ENCODE data around the gene DNAJC21. TPM values are rescaled to one million over a fixed set of nuclear protein-coding genes. Genes with fewer than 3 reads are reported as not detected.
A peak's percentile ranks its signal among the peaks of the same experiment; 100 is the strongest.

The DNAJC21 gene
- 38.6 and 43.1 TPM in 2 replicates for total RNA-seq (2014; rRNA removed; shearing (Covaris generic))
- polyA plus RNA-seq (2015; cell fraction: cytosol; rRNA removed): 30.8 and 43.8 TPM in 2 replicates
- polyA plus RNA-seq (2015; cell fraction: nucleus; rRNA removed): 15.7 and 23.6 TPM in 2 replicates

DNA sequence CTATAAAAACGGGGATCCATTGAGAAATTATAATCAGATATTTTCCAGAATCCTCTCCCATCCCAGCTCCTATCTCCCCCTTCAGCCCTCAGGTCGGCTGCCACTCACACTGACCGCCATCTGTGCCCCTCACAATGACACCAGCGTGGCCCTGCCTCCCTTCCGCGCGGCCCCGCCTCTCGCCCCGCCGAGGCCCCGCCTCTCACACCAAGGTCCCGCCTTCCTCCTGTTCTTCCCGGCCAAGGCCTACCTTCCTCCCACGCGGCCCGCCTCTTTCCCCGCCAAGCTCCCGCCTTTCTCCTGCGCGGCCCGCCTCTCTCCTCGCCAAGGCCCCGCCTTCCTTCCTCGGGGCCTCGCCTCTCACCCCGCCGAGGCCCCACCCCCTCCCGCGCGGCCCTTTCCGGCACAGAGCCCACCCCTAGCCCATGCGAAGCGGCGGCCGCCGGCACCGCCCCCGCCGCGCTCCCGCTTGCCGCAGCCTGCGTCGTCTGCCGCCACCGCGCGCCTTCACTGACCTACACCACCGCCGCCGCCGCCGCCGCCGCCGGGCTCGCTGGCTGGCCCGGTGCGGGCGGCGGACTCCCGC is at the start of gene DNAJC21:
DNAJC21 (plus strand) TSS at position 426 of the 586 bp plus-strand sequence. CDS start 261 bp downstream, outside the sequence.
- in situ Hi-C loops (cut with HindIII; ENCODE audit: low pct_unique_long_range_greater_than_20kb, low sequenced_read_pairs): no loop called here
- peak; percentile 99 for DNase-seq (ENCODE audit: low read depth, low spot score)

DNA sequence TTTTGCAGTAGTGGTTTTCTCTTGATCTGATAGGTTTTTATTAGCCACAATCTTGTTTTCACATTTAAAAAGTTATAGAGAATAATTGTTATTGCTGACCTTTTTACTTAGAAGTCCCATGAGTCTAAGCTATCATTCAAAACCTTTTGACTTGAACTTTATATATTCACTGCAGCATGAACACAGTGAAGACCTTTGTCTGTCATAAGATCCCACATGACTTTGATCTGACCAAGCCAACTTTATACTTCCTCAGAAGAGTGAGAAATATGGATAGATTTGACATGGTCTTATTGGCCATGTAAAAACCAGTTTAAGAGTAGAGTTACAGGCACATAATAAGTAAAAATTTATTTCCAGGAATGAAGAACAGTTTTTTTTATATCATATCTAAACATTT is 48.1 kb upstream of the DNAJC21 start:
- in situ Hi-C loops (cut with HindIII; ENCODE audit: low pct_unique_long_range_greater_than_20kb, low sequenced_read_pairs): no loop called here
- DNase-seq (ENCODE audit: low read depth, low spot score): peak; percentile 100

DNA sequence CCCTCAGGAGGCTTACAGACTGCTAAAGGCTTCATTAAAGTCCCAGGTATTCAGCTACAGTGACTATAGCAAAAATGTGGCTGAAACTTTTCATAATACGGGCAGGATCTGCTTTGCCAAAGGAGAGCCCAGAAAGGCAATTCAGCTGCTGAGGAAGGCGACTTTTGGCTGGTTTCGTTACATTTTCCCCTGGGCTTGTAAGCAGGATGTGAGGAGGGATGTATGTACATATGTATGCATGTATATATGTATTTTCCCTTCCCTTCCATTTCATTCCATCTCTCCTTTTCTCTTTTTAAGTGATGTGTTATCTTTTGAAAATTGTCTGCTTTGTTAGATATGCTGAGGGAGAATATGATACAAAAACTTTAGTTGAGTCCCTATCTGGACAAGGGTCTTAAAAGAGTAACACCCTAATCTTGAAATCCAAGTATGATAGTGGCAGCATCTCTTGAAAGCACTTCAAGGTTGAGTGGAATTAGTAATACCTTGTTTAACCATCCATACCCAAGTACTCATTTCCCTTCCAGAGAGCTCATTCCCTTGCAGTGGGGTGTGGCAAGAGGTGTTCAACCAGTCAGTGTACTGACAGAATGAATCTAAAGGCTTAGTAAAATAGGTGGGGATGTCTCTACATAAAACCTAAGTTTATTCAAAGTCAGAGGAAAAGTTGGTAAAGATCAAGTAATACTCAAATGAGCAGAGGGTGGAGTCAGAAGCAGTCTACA is 42.8 kb upstream of the DNAJC21 start:
- in situ Hi-C loops (cut with HindIII; ENCODE audit: low pct_unique_long_range_greater_than_20kb, low sequenced_read_pairs): no loop called here
- no peak for DNase-seq (ENCODE audit: low read depth, low spot score)

DNA sequence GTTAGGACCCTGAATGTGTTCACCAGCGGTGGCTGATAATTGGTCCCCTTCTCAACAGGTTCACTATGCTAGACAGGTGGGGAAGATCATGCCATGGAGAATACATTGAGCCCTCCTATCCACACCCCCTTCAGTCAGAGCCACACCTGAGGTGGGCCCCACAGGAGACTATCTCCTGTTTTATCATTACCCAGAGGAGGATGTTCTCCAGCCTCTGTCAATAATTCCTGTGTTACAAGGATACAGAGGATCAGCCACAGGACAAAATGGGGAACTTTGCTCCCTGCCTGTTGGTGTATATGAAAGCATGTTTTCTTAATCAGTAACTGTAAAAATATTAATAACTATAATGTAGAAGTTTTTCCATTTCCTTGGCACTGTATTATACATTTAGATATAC is 40.0 kb upstream of the DNAJC21 start:
- DNase-seq (ENCODE audit: low read depth, low spot score): no peak
- in situ Hi-C loops (cut with HindIII; ENCODE audit: low pct_unique_long_range_greater_than_20kb, low sequenced_read_pairs): no loop called here

DNA sequence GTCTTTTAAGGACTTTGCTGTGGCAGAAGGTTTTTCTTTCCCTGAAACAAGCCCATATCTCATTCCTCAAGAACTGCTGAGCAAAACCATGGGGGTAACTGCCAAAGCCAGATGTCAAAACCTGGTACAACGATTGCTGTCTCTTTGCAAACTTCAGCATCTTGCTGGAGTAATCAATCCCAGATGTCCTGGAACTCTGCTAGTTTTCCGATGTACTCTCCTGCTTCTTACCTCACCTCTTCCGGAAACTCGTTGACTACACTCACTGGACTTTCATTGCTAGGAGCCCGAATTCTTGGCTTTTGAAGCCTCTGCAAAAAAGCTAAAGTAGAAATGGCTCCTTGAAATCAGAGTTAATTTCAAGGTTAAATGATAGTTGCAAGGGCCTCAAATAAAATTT is 37.4 kb upstream of the DNAJC21 start:
- in situ Hi-C loops (cut with HindIII; ENCODE audit: low pct_unique_long_range_greater_than_20kb, low sequenced_read_pairs): no loop called here
- no peak for DNase-seq (ENCODE audit: low read depth, low spot score)

DNA sequence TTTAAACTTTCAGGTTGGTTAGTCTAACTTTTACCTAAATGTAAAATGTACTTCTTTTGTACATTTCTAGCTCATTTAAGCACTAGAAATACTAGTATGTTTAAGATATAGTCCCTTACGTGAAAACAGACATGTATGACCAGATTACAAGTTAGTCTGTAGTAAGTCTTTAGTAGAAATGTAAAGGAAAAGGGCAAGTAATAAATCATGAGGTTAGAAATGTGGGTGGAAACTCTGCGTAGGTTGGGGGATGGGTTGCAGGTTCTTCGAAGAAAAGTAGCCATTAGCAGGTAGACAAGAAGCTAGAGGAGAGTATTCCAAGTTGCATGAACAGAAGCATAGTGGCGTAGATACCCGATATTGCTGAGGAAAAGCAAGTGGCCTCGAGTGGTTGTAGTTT is 36.9 kb upstream of the DNAJC21 start:
- in situ Hi-C loops (cut with HindIII; ENCODE audit: low pct_unique_long_range_greater_than_20kb, low sequenced_read_pairs): no loop called here

DNA sequence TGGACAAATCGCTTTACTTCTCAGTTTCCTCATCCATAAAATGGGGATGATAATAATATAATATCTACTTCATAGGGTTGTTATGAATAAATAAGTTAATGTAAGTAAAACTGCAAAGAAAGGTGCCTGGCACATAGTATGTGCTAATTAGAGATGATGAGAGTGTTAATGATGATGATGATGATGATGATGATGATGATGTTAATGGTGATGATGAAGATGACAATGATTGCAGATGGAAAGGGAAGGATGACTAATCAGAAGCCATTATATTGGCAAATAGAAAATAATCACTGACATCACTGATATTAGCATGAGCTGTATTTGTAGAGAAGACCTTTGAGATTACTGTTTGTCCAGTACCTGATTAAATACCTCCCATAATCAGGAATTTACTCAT is 34.6 kb upstream of the DNAJC21 start:
- no peak for DNase-seq (ENCODE audit: low read depth, low spot score)
- in situ Hi-C loops (cut with HindIII; ENCODE audit: low pct_unique_long_range_greater_than_20kb, low sequenced_read_pairs): no loop called here

More for the DNA sequence above, 36.9 kb upstream of the DNAJC21 start:
- no peak for DNase-seq (ENCODE audit: low read depth, low spot score)

DNA sequence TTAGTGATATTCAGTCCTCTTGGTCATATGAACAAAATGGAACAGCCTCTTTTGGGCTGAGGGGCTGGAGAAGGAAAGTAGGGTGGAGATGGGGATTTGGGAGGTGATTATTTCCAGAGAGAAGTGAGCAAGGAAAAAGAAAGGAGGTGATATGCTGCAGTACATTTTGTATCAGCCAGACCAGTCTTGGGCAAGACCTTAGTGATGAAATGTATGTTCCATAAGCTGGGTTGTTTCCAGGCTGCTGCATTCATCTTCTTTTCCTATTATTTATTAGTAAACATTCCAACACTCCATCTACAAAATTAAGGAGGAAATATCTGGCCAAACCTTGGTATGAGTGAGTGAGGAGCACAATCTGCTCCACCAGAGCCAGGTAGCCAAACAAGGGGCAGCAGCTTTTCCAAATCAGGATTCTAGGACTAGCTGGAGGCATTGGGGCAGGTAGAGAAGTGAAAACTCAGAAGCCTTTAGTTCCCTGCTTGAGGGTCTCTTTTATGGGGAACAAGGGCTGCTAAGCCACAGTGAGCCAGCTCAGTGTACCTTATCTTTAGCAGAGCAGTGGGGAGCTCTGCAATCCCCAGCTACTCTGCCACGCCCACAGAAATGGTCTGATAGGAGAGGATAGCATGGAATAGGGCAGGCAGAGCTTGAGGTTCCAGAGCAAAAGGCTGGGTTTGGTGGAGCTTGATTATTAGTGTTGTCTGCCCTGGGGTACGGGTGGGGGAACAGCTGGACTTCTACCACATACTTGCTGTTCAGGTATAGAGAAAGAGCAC is 33.5 kb upstream of the DNAJC21 start:
- in situ Hi-C loops (cut with HindIII; ENCODE audit: low pct_unique_long_range_greater_than_20kb, low sequenced_read_pairs): no loop called here
- DNase-seq (ENCODE audit: low read depth, low spot score): no peak

DNA sequence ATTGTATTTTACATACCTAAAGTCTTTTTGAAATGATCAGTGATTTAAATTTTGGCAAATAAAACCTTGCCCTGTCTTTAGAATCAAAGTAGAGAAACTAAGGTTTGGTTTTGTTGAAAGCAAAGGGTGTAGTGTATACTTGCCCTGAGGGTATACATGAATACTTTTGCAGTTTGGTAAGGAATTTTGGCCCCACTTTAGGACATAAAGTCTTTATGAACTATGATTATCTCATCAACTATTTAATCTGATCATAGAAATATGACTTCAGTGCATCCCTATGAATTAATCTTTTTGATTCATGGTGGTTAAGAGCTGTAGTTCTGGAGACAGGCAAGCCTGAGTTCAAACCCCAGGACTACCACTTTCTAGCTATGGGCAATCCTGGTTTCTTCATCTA is 31.7 kb upstream of the DNAJC21 start:
- peak; percentile 15 for DNase-seq (ENCODE audit: low read depth, low spot score)
- in situ Hi-C loops (cut with HindIII; ENCODE audit: low pct_unique_long_range_greater_than_20kb, low sequenced_read_pairs): no loop called here

DNA sequence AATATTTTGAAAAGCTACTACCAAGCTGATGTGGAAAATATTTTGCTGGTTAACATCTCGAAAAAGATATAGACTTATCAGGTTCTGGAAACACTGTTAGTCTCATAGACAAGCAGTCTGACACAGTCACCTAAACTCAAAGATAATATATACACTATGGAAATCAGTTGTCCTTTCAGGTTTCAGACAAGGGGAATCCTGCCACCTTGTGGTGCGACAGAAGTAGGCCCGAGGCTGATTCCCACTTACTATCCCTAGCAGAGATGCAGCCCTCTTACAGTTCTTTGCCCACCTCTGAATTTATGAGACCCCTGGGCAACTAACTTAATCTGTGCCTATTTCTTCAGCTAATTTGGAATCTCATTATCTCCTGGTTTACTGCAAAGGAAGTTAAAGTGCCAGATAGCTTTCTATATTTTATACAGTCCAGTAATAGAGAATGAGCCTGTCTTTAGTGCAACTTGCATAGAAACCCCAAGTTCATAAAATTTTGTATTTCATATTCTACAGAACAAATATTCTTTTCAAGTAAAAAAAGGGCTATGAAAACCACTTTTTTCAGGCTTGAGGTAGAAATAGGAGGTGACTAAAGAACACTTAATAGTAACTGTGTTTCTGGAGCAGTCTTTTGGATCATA is 31.0 kb upstream of the DNAJC21 start:
- in situ Hi-C loops (cut with HindIII; ENCODE audit: low pct_unique_long_range_greater_than_20kb, low sequenced_read_pairs): no loop called here
- DNase-seq (ENCODE audit: low read depth, low spot score): peak; percentile 92

DNA sequence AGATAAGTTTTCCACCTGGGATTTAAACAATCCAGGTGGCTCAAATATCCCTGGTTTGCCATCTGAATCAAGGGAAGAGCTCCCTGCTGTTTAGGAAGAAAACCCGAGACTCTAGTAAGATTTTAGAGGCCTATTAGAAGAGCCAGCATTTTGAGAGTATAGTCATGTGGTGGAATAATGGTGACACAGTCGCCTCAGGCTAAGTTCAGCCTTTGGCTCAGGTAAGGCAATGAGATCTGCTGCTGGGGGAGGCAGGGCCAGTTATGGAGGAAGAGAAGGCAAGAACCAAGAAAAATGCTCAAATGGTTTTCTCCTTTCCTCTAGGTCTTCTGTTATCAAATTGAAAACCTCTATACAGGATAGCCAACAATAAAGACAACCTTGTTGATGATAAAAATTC is 30.3 kb upstream of the DNAJC21 start:
- in situ Hi-C loops (cut with HindIII; ENCODE audit: low pct_unique_long_range_greater_than_20kb, low sequenced_read_pairs): no loop called here
- peak; percentile 25 for DNase-seq (ENCODE audit: low read depth, low spot score)

DNA sequence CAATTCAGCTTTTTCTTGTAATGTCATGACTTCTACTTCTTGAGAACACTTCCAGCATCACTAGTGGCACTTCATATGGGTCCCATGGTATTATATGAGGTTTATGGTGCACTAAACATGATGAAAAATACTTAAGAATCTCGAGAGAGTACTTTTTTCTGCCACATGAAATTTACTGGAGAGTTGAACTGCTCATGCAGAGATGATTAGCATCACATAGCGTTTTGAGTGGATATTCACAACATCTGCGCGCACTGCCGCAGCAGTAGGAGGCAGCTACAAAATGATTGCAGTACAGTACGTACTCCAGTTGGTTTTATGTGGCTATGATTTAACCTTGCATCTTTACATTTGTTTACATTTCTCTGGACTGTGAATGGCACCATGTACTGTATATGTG is 28.7 kb upstream of the DNAJC21 start:
- no peak for DNase-seq (ENCODE audit: low read depth, low spot score)
- in situ Hi-C loops (cut with HindIII; ENCODE audit: low pct_unique_long_range_greater_than_20kb, low sequenced_read_pairs): no loop called here

DNA sequence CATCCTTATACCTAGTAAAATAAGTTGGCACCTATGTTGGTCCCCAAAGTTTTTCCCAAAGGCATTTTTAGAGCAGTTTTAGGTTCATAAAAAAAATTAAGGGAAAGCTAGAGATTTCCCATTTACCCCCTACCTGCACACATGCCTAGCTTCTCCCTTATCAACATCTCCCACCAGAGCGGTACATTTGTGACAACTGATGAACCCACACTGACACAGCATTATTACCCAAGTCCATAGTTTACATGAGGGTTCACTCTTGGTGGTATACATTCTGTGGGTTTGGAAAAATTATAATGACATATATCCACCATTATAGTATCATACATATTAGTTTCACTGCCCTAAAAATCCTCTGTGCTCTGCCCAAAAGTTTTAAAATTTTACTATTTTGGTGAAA is 26.1 kb upstream of the DNAJC21 start:
- in situ Hi-C loops (cut with HindIII; ENCODE audit: low pct_unique_long_range_greater_than_20kb, low sequenced_read_pairs): no loop called here
- no peak for DNase-seq (ENCODE audit: low read depth, low spot score)

DNA sequence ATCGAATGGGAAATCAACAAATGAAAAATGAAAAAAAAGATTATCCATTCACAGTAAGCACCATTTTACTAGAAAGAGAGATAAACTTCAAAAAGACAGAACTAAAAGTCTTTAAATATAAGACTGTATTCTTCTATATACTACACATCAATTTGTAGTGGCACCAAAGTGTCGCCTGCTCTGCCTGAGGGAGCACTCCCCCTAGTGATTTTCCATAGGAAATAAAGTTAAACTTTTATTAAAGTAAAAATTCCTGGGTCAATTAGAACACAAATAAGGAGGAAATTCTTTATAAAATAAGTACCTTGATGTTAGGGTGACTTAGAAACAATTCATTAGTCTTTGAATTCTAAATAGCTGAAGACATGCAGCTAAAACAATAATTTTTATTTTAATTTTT is 23.8 kb upstream of the DNAJC21 start:
- in situ Hi-C loops (cut with HindIII; ENCODE audit: low pct_unique_long_range_greater_than_20kb, low sequenced_read_pairs): no loop called here

DNA sequence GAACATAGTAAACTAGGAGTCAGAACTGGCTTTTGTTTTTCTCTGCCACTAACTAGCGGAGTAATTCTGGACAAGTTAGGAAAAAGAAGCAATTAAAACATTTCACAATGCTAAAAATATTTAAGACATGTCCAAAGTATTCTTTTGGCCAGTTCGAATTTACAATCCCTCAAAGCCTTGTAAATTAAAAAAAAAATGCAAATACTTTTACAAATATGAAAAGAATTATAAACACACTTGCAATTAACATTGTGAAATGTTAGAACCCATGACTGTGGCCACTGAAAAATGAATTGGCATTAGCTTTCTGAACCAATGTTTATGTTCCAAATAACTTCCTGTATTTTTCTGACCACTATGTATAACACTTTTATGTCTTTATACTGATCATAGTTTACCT is 16.3 kb upstream of the DNAJC21 start:
- no peak for DNase-seq (ENCODE audit: low read depth, low spot score)
- in situ Hi-C loops (cut with HindIII; ENCODE audit: low pct_unique_long_range_greater_than_20kb, low sequenced_read_pairs): no loop called here

More for the DNA sequence above, 23.8 kb upstream of the DNAJC21 start:
- peak; percentile 46 for DNase-seq (ENCODE audit: low read depth, low spot score)

DNA sequence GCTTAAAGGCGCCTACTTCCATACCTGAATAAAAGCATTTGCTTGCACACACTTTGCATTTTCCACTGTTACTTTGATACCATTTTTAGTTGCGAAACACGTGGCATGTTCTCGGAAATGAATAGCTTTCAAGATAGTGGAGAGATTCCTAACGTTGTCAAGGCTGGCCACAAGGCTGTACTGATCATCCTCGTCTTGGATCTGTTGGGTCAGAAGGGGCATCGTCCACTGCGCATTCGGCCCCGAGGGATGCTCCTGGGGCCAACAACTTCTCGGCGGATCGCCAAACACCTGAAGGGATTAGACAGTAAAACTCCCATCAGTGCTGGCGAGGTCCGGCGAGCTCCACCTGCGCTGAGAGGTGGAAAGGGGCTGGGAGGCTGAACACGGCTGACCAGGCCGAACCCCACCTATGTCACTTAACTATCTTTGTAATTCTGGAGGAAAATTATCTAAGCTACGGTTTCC is 14.7 kb upstream of the DNAJC21 start:
- in situ Hi-C loops (cut with HindIII; ENCODE audit: low pct_unique_long_range_greater_than_20kb, low sequenced_read_pairs): no loop called here
- DNase-seq (ENCODE audit: low read depth, low spot score): peak; percentile 40

DNA sequence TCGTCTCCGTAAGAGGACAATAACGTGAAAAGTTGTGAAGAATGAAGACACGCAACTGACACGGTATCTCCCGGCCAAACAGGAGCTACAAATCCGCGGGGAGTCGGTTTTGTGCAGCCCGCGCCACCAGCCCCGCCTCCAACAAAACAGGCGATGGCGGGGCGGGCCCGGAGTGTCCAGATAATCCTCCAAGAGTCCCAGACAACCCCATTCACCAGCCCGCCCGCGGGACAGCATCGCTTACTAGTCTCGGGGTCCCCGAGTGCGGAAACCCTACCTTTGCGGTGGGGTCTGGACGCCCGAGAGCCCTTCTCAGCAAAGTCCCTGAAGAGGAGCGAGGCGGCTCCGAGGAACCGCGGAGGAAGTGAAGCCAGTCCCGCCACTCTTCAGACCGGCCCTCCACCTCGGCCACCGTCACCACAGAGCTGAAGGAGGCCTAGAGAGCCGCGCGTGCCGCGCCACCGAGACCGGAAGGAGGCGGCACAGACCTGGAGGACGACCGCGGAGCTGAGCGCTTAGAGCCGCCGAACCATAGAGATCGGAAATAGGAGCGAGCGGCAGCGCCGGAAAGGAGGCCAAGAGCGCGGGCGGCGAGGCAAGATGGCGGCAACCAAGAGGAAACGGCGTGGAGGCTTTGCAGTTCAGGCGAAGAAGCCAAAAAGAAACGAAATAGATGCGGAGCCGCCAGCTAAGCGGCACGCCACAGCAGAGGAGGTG is 14.1 kb upstream of the DNAJC21 start, which contains the start of the genes BRIX1 and RAD1:
BRIX1 (plus strand) TSS at position 573 of the 717 bp plus-strand sequence; CDS start at position 601, 28 bp downstream.
RAD1 (minus strand) TSS at position 366 of the 717 bp plus-strand sequence. CDS start 612 bp downstream, outside the sequence.
- in situ Hi-C loops (cut with HindIII; ENCODE audit: low pct_unique_long_range_greater_than_20kb, low sequenced_read_pairs): no loop called here
- peak; percentile 99 for DNase-seq (ENCODE audit: low read depth, low spot score)

All from SK-MEL-5 (cell line).